Measurements from ENCODE around the gene PLPP4. TPM values are rescaled to one million over a fixed set of nuclear protein-coding genes. Genes with fewer than 3 reads are reported as not detected.

The PLPP4 gene
- total RNA-seq, 4 donors from 2014 or later: 0.41 to 0.79 TPM; not detected in 2

GRCh38 chr10:120548210-120548609, 91.2 kb downstream of the PLPP4 start:
- no peak for DNase-seq
- in situ Hi-C loops (cut with MboI; ENCODE audit: low pct_ligation_motif_present in 1 of 4, low pct_unique_long_range_greater_than_20kb in 1 of 4, low sequenced_read_pairs in 3 of 4) (no loop called here), intact Hi-C loops (cut with DNase I; ENCODE audit: low total_unique reads) (no loop called here)
- no peaks in the 10 kb centered on the region for H3K36me3 ChIP-seq
- no peaks in the 10 kb centered on the region for H3K4me1 ChIP-seq
- WGBS, 2 donors (ENCODE audit: low coverage in 1 of 2): 79 to 80% methylated on average over 4 of the region's 4 CpGs
- H3K27ac ChIP-seq: no peak overlapping the region
- peaks cover 0 to 3% of the 10 kb centered on the region in 2 donors for H3K9me3 ChIP-seq
- H3K4me3 ChIP-seq: no peak overlapping the region
- H3K27me3 ChIP-seq: no peaks in the 10 kb centered on the region
- TF ChIP-seq EP300 (IDR thresholded peaks at IDR 0.05; ENCODE audit: low read depth) (no peak), POLR2AphosphoS5 (IDR thresholded peaks at IDR 0.05) (no peak), CTCF (IDR thresholded peaks at IDR 0.05) (no peak), POLR2A (IDR thresholded peaks at IDR 0.05) (no peak)

- Histone ChIP-seq H3K36me3 (no peaks in the 10 kb centered on the region), H3K9me3 (peaks cover 8 to 12% of the 10 kb centered on the region in 2 donors), H3K27me3 (no peaks in the 10 kb centered on the region), H3K4me1 (no peaks in the 10 kb centered on the region), H3K4me3 (no peak overlapping the region), H3K27ac (no peak overlapping the region)
- WGBS, 2 donors (ENCODE audit: low coverage in 1 of 2): 58 to 83% methylated on average over 2 of the region's 2 CpGs
- in situ Hi-C loops (cut with MboI; ENCODE audit: low pct_ligation_motif_present in 1 of 4, low pct_unique_long_range_greater_than_20kb in 1 of 4, low sequenced_read_pairs in 3 of 4): no loop called here
- DNase-seq: no peak
- intact Hi-C loops (cut with DNase I; ENCODE audit: low total_unique reads): no loop called here
- TF ChIP-seq EP300 (IDR thresholded peaks at IDR 0.05; ENCODE audit: low read depth): no peak
- no peak for TF ChIP-seq POLR2AphosphoS5 (IDR thresholded peaks at IDR 0.05)
- no peak for TF ChIP-seq POLR2A (IDR thresholded peaks at IDR 0.05)
- TF ChIP-seq CTCF (IDR thresholded peaks at IDR 0.05): no peak
Observed at GRCh38 chr10:120552262-120552661, 95.2 kb downstream of the PLPP4 start.

GRCh38 chr10:120553911-120554310, 96.9 kb downstream of the PLPP4 start:
- Histone ChIP-seq H3K36me3 (no peaks in the 10 kb centered on the region), H3K4me3 (no peak overlapping the region), H3K27me3 (no peaks in the 10 kb centered on the region), H3K27ac (no peak overlapping the region), H3K4me1 (no peaks in the 10 kb centered on the region), H3K9me3 (peaks cover 8 to 9% of the 10 kb centered on the region in 2 donors)
- intact Hi-C loops (cut with DNase I; ENCODE audit: low total_unique reads): no loop called here
- no peak for TF ChIP-seq POLR2A (IDR thresholded peaks at IDR 0.05)
- no peak for TF ChIP-seq POLR2AphosphoS5 (IDR thresholded peaks at IDR 0.05)
- no peak for TF ChIP-seq CTCF (IDR thresholded peaks at IDR 0.05)
- no peak for TF ChIP-seq EP300 (IDR thresholded peaks at IDR 0.05; ENCODE audit: low read depth)
- in situ Hi-C loops (cut with MboI; ENCODE audit: low pct_ligation_motif_present in 1 of 4, low pct_unique_long_range_greater_than_20kb in 1 of 4, low sequenced_read_pairs in 3 of 4): no loop called here
- WGBS, 2 donors (ENCODE audit: low coverage in 1 of 2): 86 to 95% methylated on average over 2 of the region's 2 CpGs
- no peak for DNase-seq

GRCh38 chr10:120555436-120555835, 98.4 kb downstream of the PLPP4 start:
- no peaks in the 10 kb centered on the region for H3K27me3 ChIP-seq
- in situ Hi-C loops (cut with MboI; ENCODE audit: low pct_ligation_motif_present in 1 of 4, low pct_unique_long_range_greater_than_20kb in 1 of 4, low sequenced_read_pairs in 3 of 4) (no loop called here), intact Hi-C loops (cut with DNase I; ENCODE audit: low total_unique reads) (no loop called here)
- no peaks in the 10 kb centered on the region for H3K4me1 ChIP-seq
- H3K4me3 ChIP-seq: no peak overlapping the region
- no peak overlapping the region for H3K27ac ChIP-seq
- no peak for DNase-seq
- no peaks in the 10 kb centered on the region for H3K36me3 ChIP-seq
- H3K9me3 ChIP-seq: peaks cover 8 to 9% of the 10 kb centered on the region in 2 donors
- 51 to 62% methylated on average over 4 of the region's 4 CpGs for WGBS, 2 donors (ENCODE audit: low coverage in 1 of 2)
- TF ChIP-seq POLR2A (IDR thresholded peaks at IDR 0.05) (no peak), CTCF (IDR thresholded peaks at IDR 0.05) (no peak), POLR2AphosphoS5 (IDR thresholded peaks at IDR 0.05) (no peak), EP300 (IDR thresholded peaks at IDR 0.05; ENCODE audit: low read depth) (no peak)

Data from transverse colon (tissue), 4 donors.